HG02885 (cell line): ENCODE measurements around the gene SMIM5.

Source experiments
- ATAC-seq: cut with Tn5 transposase; IDR thresholded peaks from one replicate; pipeline ENCODE4 v1.9.1; 2021; ENCODE audit warnings: mild to moderate bottlenecking; ENCODE audit not compliant: unreplicated experiment, poor library complexity

Gene SMIM5

DNA sequence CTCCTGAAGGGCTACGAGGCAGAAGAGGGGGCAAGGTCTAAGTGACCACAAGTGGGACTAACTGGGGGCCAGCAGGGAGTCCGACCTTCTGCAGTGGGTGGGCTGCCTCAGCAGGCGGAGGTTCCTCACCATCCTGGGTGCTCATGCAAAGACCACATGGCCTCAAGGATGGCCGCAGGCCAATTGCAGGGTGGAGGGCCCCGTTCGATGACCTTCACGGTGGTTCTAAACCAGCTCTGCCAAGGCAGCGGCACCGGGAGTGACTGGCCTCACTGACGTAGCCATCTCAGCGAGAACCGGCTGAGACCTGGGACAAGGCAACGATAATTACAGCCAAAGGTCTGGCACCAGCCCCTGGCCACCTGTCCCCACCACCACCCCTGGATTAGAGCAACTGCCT lies 5.7 kb downstream of the SMIM5 start:
- ATAC-seq, result no peak

DNA sequence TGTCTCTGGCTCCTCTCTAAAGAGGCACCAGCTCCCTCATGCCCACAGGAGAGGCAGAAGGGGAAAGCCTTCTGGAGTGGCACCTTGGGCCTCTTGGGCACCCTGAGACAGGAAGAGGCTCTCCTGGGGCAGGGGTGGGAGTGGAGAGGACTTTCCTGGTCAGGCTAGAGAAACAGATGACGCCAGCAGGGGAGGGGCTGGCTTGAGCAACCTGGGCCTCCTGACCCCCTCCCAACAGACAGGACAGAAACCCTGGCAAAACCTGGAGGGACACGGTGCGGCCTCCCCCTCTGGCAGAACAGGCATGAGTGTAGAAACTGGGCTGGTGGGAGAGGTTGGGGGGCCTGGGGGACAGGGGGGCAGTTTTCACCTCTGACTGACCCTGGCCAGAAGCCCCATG lies 6.1 kb downstream of the SMIM5 start:
- no peak for ATAC-seq

DNA sequence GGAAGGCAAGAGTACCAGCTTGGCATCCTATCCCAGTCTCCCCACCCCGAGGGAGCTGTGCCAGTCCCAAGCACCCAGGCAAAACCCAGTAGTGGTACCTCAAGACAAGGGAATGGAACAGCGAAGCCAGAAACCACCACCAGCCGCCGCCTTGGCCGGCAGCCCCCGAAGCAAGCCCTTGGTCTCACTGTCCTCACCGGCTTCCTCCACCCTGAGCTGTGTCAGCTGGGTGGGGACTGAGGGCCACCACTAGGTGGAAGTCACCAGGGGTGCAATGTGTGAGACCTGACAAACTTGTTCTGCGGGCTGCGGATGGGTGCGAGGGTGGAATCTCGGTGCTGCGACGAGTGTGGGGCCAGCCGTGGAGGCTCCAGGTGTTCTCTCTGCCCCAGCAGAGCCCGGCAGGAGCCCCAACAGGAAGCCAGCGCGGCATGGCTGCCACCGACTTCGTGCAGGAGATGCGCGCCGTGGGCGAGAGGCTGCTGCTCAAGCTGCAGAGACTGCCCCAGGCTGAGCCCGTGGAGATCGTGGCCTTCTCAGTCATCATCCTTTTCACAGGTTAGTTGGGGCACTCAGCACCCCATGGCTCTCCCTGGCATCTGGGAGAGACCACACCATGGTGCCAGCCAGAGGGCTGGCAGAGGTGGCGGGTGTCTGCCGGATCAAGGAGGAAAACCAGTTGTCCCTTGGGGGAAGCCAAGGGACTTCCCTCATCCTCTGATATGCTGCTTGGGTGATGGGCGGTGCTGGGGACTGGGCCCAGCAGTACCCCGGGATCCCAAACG lies 6.7 kb downstream of the SMIM5 start:
- ATAC-seq, result no peak

DNA sequence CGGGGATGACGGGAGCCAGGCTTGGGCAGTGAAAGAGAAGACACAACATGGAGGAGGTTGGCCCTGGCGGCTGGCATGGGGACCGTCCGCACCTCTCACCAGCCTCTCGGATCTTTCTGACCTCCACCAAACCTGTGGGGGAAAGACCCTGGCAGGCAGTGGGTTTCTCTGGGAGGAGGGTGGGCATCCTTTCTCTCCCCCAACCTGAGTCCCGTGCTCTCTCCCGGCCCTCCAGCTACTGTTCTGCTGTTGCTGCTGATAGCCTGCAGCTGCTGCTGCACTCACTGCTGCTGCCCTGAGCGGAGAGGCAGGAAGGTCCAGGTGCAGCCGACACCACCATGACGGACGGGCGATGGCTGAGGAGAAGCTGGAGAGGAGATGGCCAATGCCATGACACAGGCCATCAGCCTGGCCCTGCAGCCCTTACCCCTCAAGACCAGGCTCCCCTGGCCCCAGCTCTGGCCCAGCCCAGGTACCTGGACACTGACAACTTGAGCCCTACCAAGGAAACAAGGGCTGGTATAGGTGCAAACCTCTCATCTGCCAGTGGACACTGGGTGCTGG lies 7.4 kb downstream of the SMIM5 start:
- ATAC-seq, result no peak

DNA sequence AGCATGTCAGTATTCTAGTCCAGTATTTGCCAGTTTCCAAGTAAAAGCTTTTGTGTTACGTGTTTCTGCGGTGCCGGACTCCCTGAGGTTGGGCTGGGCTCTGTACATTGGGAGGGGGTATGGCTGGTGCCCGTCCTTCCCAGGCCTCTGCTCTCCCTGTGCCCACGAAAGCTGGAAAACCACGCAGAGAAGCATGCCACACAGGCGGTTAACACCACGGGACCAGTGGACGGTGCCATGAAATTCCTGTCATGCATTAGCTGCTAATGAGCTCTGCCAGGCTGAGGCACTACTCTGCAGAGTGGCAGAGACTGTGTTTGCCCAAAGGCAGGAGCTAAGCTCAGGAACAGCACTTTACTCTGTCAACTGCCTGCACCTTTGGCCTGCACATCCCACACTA lies 8.1 kb downstream of the SMIM5 start:
- no peak for ATAC-seq

DNA sequence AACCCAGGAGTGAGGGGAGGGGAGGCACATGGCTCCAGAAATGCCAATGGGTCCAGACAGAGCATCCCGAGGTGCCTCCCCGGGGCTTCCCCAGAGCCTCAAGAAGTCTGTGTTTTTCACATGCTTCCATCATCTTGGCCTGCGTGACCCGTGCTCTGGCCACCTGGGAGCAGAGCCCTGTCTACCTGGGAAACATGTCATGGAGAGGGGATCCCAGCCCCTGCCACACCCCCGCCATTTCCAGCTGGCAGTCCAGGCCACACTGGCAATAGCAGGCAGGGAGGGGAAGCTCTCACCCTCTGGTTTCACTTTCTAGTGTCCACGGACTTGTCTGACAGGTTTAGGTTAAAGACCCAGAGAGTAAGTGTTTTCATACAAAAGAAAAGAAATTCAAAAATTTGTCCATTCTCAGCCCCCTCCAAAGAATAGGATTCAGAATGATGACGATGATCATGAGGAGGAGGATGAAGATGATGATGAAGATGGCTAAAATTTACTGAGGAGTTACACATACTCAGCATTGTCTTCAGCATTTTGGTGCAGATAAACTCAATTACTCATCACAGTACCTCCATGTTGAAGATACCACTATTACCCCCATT lies 9.0 kb downstream of the SMIM5 start:
- ATAC-seq, result no peak

DNA sequence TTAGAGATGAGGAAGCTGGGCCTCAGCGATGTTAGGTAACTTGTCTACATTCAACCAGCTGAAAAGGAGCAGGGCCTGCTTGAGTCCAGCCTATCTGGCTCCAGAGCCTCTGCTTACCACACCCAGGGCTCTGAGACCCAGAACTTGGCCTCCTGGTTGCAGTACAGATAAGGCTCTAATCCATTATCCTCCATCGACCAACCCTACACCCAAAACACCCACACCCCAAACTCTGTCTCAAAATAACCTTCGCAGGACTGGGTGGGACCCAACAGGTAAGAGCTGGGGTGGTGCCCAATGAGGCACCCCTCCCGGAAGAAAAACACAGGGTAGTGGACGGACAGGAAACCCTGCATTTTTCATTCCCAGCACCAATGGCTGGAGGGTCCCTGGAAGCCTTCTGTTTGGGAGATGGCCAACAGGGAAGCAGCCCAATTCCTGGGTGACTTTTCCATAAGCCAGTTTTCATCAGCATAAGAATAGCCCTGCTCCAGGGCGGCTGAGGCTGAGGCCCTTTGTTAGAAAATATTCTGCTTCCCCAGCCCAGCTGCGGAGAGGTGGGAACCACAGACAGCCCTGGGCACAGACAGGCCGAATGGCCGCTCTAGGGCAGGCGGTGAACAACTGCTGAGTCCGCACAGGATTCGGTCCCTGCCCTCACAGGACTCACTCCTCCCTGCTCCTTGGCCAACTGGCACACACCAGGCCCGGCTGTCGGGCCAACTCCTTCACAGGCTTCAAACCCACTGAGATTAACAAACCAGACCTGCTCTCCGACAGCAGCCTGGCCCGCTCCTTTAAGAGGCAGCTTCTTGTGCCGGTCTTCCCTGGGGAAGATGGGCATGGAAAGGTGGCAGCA lies 9.8 kb downstream of the SMIM5 start:
- no peak for ATAC-seq

DNA sequence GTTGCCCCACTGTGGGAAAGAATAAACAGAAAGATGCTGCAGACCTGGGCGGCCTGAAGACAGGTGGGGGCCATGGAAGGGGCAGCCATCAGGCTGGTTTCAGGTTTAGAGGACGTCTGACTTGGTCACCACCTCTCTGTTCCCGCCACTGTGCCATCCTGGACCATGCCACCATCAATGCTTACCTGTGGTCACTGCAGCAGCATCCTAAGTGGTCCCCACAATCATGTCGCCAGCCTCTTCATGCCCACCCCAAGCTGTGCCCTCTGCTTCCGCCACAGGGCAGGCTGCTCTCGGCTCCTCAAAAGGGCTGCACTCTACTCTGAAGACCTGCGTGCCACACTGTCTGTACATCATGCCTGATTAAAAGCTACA lies 10.4 kb downstream of the SMIM5 start:
- no peak for ATAC-seq

DNA sequence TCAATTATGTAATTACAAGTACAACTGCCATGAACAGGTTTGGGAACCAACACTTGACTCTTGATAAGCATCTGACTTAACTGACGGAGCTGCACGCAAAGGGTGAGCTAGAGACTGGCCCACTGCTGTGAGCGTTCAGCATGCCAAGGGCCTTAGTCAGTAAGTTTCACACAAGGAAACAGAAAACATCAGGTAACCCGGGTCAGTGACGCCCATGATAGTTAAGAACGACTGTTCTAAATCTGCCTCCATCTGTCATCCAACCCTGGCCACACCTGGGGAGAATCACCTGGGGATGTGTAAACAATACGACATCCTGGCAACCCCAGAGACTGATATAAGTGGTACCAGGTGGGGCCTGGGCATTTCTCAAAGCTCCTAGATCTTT lies 12.3 kb downstream of the SMIM5 start:
- ATAC-seq, result no peak

DNA sequence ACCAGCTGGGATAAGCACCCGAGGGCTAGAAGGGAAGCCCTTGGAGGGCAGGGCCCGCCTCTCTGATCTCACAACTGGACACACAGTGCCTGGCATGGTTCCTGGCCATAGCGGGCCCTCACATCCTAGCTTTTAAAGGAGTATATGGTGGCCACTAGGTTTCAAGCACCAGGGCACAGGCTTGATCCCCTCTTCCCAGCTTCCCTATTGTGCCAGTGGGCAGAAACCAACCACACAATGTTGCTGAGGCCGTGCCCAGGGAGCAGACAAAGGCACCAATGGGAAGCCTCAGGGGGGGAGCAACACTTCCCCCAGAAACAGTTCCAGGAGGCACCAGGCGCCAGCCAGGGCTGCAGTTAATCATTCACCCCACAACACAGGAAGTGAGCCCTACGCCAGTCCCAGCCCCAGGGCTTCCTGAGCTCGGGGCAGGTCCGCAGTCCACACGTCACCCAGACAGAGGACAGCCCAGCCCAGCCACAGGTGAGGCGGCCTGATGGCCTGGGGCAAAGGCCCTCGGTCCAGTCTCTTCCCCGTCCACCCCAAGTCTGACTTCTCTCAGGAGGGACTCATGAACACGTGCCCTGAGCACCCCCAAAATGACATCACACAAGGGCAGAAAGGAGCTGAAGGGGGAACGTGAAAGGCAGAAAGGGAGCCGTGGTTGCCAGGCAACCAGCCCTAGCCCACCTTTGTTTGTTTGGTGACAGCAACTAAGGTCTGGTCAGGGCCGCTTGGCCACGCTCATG lies 12.8 kb downstream of the SMIM5 start:
- no peak for ATAC-seq

DNA sequence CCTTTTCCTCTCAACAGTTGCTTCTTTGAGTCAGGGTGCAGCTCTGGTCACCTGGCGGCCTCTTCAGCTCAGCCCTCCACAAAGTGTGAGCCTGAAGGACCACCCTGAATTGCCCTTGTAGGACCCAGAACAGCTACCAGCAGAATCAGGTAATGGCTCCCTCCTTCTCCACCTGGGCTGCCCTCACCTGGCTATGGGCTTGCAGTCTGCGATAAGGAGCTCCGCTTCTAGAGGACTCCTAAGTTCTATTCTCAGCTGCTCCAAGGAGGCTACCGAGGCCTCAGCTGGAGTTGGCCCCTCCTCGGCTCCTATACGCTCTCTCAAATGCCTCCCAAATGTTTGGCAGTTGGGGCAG lies 13.4 kb downstream of the SMIM5 start:
- no peak for ATAC-seq

DNA sequence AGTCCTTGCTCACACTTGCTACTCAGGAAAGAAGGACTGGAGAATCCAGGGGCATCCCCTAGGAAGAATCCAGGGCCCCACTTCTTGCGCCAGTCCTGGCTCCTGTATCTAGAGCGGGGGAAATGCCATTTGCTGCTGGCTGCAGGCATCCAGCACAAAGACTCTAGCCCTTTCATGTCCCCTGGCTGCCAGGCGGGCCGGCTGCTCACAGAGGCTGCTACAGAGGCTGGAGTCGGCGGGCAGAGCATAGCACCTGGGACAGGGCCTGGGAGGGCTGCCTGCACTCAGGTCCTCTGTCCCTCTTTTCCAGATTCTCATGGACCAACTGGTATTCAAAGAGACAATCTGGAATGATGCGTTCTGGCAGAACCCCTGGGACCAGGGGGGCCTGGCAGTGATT lies 13.8 kb downstream of the SMIM5 start:
- ATAC-seq, result no peak

DNA sequence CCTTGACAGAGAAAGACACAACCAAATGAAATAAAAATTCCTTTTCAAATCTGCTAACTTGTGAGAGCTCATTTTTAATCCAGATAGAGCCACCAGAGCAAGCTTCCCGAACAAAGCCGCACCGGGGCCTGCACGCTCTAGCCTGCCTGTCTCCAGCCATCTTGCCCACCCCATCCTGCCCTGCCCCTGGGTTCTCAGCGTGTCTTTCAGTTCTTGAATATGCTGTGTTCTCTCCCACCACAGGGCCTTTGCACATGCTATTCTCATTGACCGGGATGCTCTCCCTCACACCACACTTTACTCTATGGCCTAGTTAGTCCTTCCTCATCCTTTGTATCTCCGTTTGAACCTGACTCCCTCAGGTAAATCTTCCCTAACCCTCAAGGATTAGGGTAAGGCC lies 14.7 kb downstream of the SMIM5 start:
- no peak for ATAC-seq

DNA sequence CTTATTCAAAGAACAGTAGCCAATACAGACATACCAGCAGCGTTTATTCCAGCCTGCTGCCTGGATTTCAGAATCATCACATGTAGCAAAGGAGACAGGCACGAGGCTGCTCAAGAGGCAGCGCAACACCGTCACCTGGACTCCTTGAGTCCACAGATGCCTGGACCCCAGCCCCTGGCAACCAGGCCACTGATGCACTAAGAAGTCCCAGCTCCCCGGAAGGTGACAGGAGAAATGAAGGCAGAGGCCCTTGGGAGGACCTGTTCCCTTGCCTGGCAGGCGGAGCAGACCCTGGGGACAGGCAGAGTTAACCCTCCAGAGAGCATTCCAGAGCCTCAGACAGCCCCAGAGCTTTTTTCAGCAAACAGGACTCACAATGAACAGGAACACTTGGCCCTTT lies 16.5 kb downstream of the SMIM5 start:
- no peak for ATAC-seq

DNA sequence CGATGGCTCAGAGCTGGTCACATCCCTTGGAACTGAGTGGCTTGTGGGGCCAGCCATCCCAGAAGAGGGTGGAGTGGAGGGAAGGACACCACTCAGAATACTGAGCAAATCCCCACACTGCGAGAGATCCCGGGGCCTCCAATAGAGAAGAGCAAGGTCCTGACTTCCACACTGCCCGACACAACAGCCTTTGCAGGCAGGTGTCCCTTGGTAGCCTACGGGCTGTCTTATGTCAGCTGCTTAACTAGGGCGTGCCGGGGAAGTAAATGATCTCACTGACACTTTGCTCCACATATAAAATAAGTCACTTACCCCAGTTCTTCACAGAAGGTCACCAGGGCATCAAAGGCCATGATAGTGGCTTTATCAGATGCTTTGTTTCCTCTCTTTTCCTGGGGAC lies 17.6 kb downstream of the SMIM5 start:
- ATAC-seq, result no peak

DNA sequence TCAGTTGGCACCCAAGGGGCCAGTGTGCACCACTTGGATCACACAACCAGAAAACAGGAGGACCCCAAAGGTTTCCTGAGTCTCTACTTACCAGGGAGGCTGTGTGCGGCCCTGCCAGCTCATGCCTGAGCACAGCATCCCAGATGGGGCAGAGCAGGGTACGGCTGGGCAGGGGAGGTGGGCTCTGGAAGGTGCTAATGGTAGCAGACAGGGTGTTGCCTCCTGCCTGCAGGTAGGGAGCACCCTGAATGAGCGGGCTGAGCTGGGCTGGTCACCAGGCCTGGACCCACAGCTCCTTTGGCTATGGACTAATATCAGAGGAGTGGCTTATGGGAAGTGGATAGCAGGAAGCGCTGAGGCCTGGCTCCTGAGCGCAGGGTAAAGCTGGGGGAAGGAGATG lies 19.1 kb downstream of the SMIM5 start:
- no peak for ATAC-seq

DNA sequence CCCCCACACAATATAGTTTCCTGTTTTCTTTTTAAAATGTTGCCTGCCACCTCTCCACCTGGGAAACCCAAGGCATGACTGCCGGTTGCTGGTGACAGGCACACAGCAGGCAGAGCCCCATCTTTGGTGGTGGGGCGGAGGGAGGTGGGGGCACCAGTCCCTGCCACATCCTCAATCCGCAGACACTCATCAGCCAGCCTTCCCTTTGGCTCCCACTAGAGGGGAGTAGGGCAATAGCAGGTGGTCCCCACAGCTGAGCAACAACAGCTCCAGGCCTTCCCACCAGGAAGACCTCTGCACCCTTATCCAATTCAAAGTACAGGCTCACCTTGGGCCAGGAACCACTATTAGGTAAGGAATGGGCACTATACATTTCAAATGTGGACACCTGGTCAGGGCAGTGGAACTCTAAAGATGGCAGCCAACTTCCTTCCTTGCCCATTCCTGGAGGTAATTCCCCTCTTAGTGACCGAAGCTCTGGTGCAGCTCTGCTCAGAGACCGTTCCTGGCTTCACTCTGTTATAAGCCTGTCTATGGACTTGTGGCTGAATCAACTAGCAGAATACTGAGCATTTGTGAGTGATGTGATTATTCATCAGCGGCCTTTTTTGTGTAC lies 19.8 kb downstream of the SMIM5 start:
- ATAC-seq, result no peak

DNA sequence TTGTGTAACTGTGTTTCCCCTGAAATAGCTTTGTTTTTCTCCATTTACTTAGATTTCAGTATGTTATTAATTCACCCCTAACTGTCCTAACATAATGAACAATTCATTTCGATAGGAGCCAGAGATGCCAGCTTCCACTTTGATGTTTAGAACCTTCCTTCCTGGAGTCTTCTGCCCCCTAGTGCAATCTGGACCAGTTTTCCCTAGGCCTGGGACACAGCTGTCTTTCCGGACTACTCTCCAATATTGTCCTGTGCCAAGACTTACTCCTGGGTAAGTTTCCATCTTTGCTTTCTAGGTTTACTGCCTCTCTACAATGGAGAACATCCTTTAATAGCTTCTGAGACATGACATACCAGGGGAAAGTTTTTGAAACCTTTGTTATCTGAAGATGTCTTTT lies 20.9 kb downstream of the SMIM5 start:
- no peak for ATAC-seq

DNA sequence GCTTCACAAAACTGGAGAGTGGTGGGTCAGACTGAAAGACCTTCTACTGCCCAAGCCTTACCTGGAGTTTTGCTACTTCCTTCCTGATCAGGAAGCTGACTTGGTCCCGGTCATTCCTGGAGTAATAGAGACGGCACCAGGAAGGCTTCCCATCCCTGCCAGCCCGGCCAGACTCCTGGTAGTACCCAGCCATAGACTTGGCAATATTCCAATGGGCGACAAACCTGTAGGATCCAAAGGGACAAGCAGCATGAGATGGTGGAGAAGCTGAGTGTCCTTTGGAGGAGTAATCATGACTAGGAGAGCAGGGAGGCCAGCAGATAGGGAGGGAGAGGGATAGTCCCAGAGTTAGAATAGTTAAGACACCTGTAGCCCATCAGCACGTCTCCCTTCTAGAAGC lies 25.0 kb downstream of the SMIM5 start:
- no peak for ATAC-seq

DNA sequence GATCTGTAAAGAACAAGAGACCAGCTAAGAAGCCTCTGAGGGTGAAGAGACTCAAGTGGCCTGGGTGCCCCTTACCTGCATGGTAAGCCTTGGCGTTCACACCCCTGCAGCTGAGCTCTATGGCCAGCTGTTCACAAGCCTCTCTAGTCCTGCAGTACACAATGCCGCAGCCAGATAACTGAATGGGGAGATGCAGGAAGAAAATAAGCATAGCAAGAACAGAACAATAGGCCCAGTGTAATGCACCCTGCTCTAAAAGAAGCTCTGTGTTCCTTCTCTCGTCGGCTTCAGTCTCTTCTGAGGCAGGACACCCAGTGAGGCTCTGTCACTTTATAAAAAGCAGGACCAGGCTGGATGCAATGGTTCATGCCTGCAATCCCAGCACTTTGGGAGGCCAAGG lies 28.3 kb downstream of the SMIM5 start:
- ATAC-seq, result no peak
